ENCODE results near the gene PUSL1.

Gene PUSL1

DNA sequence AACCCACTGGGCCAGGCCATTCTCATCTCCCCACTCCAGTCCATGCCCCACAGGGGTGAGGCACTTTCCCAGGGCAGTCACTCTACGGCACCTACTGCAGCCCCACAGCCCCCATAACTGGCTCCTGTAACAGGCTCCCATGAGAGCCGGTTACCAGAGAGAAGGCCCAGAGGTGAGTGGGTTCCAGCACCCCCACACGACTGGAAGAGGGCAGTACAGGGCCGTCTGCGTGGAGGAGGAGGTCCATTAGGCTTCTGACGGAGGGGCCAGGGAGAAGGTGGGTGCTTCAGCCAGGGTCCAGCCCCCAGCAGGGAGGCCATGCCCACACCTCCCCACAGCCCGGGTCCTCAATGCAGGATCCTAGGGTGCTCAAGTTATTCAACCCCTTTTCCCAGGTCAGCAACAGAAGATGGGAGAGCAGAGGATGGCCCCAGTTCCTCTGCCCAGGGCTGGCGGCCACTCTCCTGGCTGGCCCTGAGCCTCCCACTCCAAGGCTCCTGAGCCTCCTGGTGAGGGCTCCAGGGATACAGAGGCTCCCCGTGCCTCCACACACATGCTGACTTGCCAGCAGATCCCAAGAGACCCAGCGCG lies 2.2 kb upstream of the PUSL1 start:
- H2BK5ac ChIP-seq (ENCODE audit: low read depth, low read length, poor library complexity): no peak overlapping the region

GRCh38 chr1:1306661-1307260 lies 1.6 kb upstream of the PUSL1 start:
- peak overlapping the region; percentile 85 for H4K91ac ChIP-seq (ENCODE audit: low read depth, low read length)
- H2AFZ ChIP-seq (ENCODE audit: insufficient read depth, low read length, poor library complexity): no peak overlapping the region
- H3K27me3 ChIP-seq (ENCODE audit: insufficient read depth, low read length): no peaks in the 10 kb centered on the region
- H3K4me2 ChIP-seq (ENCODE audit: low read length): peak overlapping the region; percentile 88
- no peak overlapping the region for H3K27ac ChIP-seq (ENCODE audit: low read depth, low read length)
- H3K4ac ChIP-seq (ENCODE audit: low read depth, low read length): peak overlapping the region; percentile 59
- H3K14ac ChIP-seq (ENCODE audit: low read length): peak overlapping the region; percentile 59
- peak overlapping the region; percentile 89 for H3K4me3 ChIP-seq (ENCODE audit: low read depth, low read length)
- H3K79me1 ChIP-seq (ENCODE audit: low read length): peaks cover 28% of the 10 kb centered on the region
- H2AK5ac ChIP-seq (ENCODE audit: low read length): no peak overlapping the region
- H2BK5ac ChIP-seq (ENCODE audit: low read depth, low read length, poor library complexity): no peak overlapping the region
- peaks cover 23 to 25% of the 10 kb centered on the region in 2 experiments for H3K36me3 ChIP-seq (ENCODE audit: control insufficient read depth in 1 of 2, insufficient read depth in 2 of 2, low read length in 2 of 2)
- H3K9me3 ChIP-seq (ENCODE audit: insufficient read depth, low read depth, low read length): no peaks in the 10 kb centered on the region
- no peak overlapping the region for H4K8ac ChIP-seq (ENCODE audit: low read depth, low read length)
- H3K18ac ChIP-seq (ENCODE audit: low read length): no peak overlapping the region
- H3K9ac ChIP-seq (ENCODE audit: low read length): peak overlapping the region; percentile 64
- DNase-seq: no peak
- no peak overlapping the region for H2BK120ac ChIP-seq (ENCODE audit: insufficient read depth, low read length, poor library complexity)
- H4K12ac ChIP-seq (ENCODE audit: low read depth, low read length): no peak overlapping the region
- peaks cover 26% of the 10 kb centered on the region for H3K79me2 ChIP-seq (ENCODE audit: control insufficient read depth, insufficient read depth, low read length, poor library complexity)
- WGBS (ENCODE audit: extremely low coverage, insufficient coverage, insufficient read length): no CpG with 5 or more reads among the region's 27 CpGs
- peaks cover 47 to 52% of the 10 kb centered on the region in 2 experiments for H3K4me1 ChIP-seq (ENCODE audit: control insufficient read depth in 1 of 2, insufficient read depth in 2 of 2, low read length in 2 of 2)
- no peak overlapping the region for H2BK12ac ChIP-seq (ENCODE audit: low read length)
- no peak overlapping the region for H3K23ac ChIP-seq (ENCODE audit: low read length)

More for the DNA sequence above, 2.2 kb upstream of the PUSL1 start:
- Histone ChIP-seq H3K4me3 (ENCODE audit: low read depth, low read length) (no peak overlapping the region), H4K12ac (ENCODE audit: low read depth, low read length) (peak overlapping the region; percentile 1), H3K23ac (ENCODE audit: low read length) (no peak overlapping the region), H2AK5ac (ENCODE audit: low read length) (peak overlapping the region; percentile 10), H3K4me1 (ENCODE audit: control insufficient read depth in 1 of 2, insufficient read depth in 2 of 2, low read length in 2 of 2) (peaks cover 47 to 52% of the 10 kb centered on the region in 2 experiments), H2BK12ac (ENCODE audit: low read length) (no peak overlapping the region), H3K79me2 (ENCODE audit: control insufficient read depth, insufficient read depth, low read length, poor library complexity) (peaks cover 26% of the 10 kb centered on the region), H4K91ac (ENCODE audit: low read depth, low read length) (peak overlapping the region; percentile 36), H3K9ac (ENCODE audit: low read length) (peak overlapping the region; percentile 29), H3K27me3 (ENCODE audit: insufficient read depth, low read length) (no peaks in the 10 kb centered on the region), H3K9me3 (ENCODE audit: insufficient read depth, low read depth, low read length) (no peaks in the 10 kb centered on the region), H3K4me2 (ENCODE audit: low read length) (peak overlapping the region; percentile 88), H4K8ac (ENCODE audit: low read depth, low read length) (no peak overlapping the region), H2AFZ (ENCODE audit: insufficient read depth, low read length, poor library complexity) (no peak overlapping the region), H3K18ac (ENCODE audit: low read length) (peak overlapping the region; percentile 7), H3K36me3 (ENCODE audit: control insufficient read depth in 1 of 2, insufficient read depth in 2 of 2, low read length in 2 of 2) (peaks cover 17 to 21% of the 10 kb centered on the region in 2 experiments), H3K27ac (ENCODE audit: low read depth, low read length) (peak overlapping the region; percentile 89), H3K79me1 (ENCODE audit: low read length) (peaks cover 28% of the 10 kb centered on the region), H3K4ac (ENCODE audit: low read depth, low read length) (peak overlapping the region; percentile 14), H3K14ac (ENCODE audit: low read length) (peak overlapping the region; percentile 11), H2BK120ac (ENCODE audit: insufficient read depth, low read length, poor library complexity) (no peak overlapping the region)
- WGBS (ENCODE audit: extremely low coverage, insufficient coverage, insufficient read length): no CpG with 5 or more reads among the region's 11 CpGs
- no peak for DNase-seq

DNA sequence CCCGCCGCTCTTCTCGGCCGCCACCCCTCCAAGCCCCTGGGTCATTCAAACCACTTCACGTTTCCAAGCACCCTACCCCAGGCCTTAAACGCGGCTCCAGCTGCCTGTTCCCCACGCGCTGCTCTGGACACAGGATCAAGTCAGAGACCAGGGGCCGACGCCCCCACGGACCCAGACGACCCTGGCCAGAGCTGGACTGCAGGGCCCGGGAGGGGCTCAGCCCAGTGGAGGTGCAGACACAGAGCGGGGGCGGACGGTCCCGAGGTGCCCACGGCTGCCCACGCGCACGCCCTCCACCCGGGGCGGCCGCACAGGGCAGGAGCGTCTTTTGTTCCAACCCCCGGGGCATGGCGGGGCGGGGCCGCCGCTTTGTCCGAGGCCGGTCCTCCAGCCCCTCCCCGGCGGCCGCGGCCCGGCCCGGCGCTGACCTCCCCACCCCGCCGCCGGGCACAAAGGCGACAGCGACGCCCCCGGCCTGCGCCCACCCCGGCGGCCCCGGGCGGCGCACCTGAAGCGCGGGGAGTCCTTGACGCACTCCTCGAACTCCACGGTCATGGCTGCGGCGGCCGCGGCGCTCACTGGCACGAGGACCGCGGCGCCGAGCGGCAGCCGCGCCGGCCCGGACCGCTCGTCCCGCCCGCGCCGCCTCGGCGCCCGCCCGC lies 1.0 kb upstream of the PUSL1 start:
- Histone ChIP-seq H4K12ac (ENCODE audit: low read depth, low read length) (peak overlapping the region; percentile 3), H3K27me3 (ENCODE audit: insufficient read depth, low read length) (no peaks in the 10 kb centered on the region), H3K36me3 (ENCODE audit: control insufficient read depth in 1 of 2, insufficient read depth in 2 of 2, low read length in 2 of 2) (peaks cover 29 to 30% of the 10 kb centered on the region in 2 experiments), H3K23ac (ENCODE audit: low read length) (no peak overlapping the region), H3K79me1 (ENCODE audit: low read length) (peaks cover 28% of the 10 kb centered on the region), H3K18ac (ENCODE audit: low read length) (peak overlapping the region; percentile 77), H4K91ac (ENCODE audit: low read depth, low read length) (peak overlapping the region; percentile 85), H2AK5ac (ENCODE audit: low read length) (peak overlapping the region; percentile 46), H3K9me3 (ENCODE audit: insufficient read depth, low read depth, low read length) (no peaks in the 10 kb centered on the region), H3K4me3 (ENCODE audit: low read depth, low read length) (peak overlapping the region; percentile 89), H3K79me2 (ENCODE audit: control insufficient read depth, insufficient read depth, low read length, poor library complexity) (peaks cover 26% of the 10 kb centered on the region), H4K8ac (ENCODE audit: low read depth, low read length) (peak overlapping the region; percentile 44), H3K14ac (ENCODE audit: low read length) (peak overlapping the region; percentile 59), H3K9ac (ENCODE audit: low read length) (peak overlapping the region; percentile 81), H3K27ac (ENCODE audit: low read depth, low read length) (peak overlapping the region; percentile 77), H2BK120ac (ENCODE audit: insufficient read depth, low read length, poor library complexity) (peak overlapping the region; percentile 43), H2AFZ (ENCODE audit: insufficient read depth, low read length, poor library complexity) (no peak overlapping the region), H3K4me2 (ENCODE audit: low read length) (peak overlapping the region; percentile 88), H2BK12ac (ENCODE audit: low read length) (no peak overlapping the region), H3K4me1 (ENCODE audit: control insufficient read depth in 1 of 2, insufficient read depth in 2 of 2, low read length in 2 of 2) (peaks cover 47 to 52% of the 10 kb centered on the region in 2 experiments), H2BK5ac (ENCODE audit: low read depth, low read length, poor library complexity) (peak overlapping the region; percentile 3), H3K4ac (ENCODE audit: low read depth, low read length) (peak overlapping the region; percentile 59)
- DNase-seq: peak in 1 of 2 donors; percentile 51
- WGBS (ENCODE audit: extremely low coverage, insufficient coverage, insufficient read length): no CpG with 5 or more reads among the region's 83 CpGs

DNA sequence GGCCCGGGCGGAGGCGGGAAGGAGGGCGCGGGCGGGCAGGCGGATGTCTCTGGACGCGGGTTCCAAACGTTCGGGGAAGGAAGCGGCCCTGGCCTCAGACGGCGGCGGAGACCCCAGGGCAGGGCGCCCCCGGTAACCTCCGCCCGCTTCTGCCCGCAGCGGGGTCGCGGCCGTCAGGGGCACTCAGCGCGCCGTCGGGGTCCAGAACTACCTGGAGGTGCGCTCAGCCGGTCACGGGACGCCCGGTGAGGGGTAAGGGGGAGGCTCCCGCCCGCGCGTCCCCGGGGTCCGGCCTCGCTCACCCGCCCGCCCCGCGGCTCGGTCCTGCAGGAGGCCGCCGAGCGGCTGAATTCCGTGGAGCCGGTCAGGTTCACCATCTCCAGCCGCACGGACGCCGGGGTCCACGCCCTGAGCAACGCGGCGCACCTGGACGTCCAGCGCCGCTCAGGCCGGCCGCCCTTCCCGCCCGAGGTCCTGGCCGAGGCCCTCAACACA lies 406 bp downstream of the PUSL1 start:
- no CpG with 5 or more reads among the region's 66 CpGs for WGBS (ENCODE audit: extremely low coverage, insufficient coverage, insufficient read length)
- Histone ChIP-seq H3K9ac (ENCODE audit: low read length) (peak overlapping the region; percentile 88), H3K4me2 (ENCODE audit: low read length) (peak overlapping the region; percentile 91), H3K4ac (ENCODE audit: low read depth, low read length) (peak overlapping the region; percentile 70), H2AK5ac (ENCODE audit: low read length) (peak overlapping the region; percentile 73), H3K9me3 (ENCODE audit: insufficient read depth, low read depth, low read length) (no peaks in the 10 kb centered on the region), H2BK5ac (ENCODE audit: low read depth, low read length, poor library complexity) (peak overlapping the region; percentile 78), H3K79me2 (ENCODE audit: control insufficient read depth, insufficient read depth, low read length, poor library complexity) (peaks cover 26% of the 10 kb centered on the region), H3K4me3 (ENCODE audit: low read depth, low read length) (peak overlapping the region; percentile 92), H3K27me3 (ENCODE audit: insufficient read depth, low read length) (no peaks in the 10 kb centered on the region), H3K18ac (ENCODE audit: low read length) (peak overlapping the region; percentile 92), H3K79me1 (ENCODE audit: low read length) (peaks cover 28% of the 10 kb centered on the region), H2BK120ac (ENCODE audit: insufficient read depth, low read length, poor library complexity) (peak overlapping the region; percentile 64), H3K36me3 (ENCODE audit: control insufficient read depth in 1 of 2, insufficient read depth in 2 of 2, low read length in 2 of 2) (peaks cover 43 to 44% of the 10 kb centered on the region in 2 experiments), H3K4me1 (ENCODE audit: control insufficient read depth in 1 of 2, insufficient read depth in 2 of 2, low read length in 2 of 2) (peaks cover 39 to 44% of the 10 kb centered on the region in 2 experiments), H2BK12ac (ENCODE audit: low read length) (no peak overlapping the region), H3K23ac (ENCODE audit: low read length) (no peak overlapping the region), H4K91ac (ENCODE audit: low read depth, low read length) (peak overlapping the region; percentile 87), H3K14ac (ENCODE audit: low read length) (peak overlapping the region; percentile 92), H3K27ac (ENCODE audit: low read depth, low read length) (peak overlapping the region; percentile 75), H4K12ac (ENCODE audit: low read depth, low read length) (peak overlapping the region; percentile 79), H4K8ac (ENCODE audit: low read depth, low read length) (peak overlapping the region; percentile 67), H2AFZ (ENCODE audit: insufficient read depth, low read length, poor library complexity) (peak overlapping the region; percentile 58)
- no peak for DNase-seq

All from trophoblast cell (in vitro differentiated cells and primary cell).